ENCODE results near the gene BMPER.

DNA sequence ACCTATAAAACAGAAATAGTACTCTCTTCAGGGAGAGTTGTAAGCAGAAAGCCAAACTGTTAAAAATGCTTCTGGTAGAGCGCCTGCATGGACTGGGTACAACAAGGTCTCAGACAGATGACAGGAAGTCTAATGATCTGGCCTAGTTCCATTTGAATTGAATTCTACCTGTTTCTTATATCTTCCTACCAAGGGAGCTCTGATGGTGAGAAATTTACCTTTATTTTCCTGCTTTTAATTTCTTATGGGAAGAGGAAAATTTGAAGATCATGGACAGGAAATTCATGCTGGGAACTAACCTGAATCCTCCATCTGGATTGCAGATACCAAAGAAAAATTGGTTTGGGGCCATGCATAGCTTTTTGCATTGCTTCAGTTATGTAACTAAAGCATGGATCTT, 63.3 kb downstream of the BMPER start:
- no peak for TF ChIP-seq POLR2A (IDR thresholded peaks at IDR 0.05)
- TF ChIP-seq, protein P1, sequence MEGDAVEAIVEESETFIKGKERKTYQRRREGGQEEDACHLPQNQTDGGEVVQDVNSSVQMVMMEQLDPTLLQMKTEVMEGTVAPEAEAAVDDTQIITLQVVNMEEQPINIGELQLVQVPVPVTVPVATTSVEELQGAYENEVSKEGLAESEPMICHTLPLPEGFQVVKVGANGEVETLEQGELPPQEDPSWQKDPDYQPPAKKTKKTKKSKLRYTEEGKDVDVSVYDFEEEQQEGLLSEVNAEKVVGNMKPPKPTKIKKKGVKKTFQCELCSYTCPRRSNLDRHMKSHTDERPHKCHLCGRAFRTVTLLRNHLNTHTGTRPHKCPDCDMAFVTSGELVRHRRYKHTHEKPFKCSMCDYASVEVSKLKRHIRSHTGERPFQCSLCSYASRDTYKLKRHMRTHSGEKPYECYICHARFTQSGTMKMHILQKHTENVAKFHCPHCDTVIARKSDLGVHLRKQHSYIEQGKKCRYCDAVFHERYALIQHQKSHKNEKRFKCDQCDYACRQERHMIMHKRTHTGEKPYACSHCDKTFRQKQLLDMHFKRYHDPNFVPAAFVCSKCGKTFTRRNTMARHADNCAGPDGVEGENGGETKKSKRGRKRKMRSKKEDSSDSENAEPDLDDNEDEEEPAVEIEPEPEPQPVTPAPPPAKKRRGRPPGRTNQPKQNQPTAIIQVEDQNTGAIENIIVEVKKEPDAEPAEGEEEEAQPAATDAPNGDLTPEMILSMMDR (IDR thresholded peaks at IDR 0.05), result no peak

Measured in tibial nerve (tissue), 3 donors.